Stimulated activated CD8-positive, alpha-beta memory T cell treated with anti-CD3 and anti-CD28 coated beads, Interleukin-15, amount 100 ng/mL, for 4 hours (primary cell): ENCODE results near the gene XYLB.

ENCODE experiments used
- DNase-seq, 2 donors: peaks; one replicate each; pipeline ENCODE4 v3.0.0-alpha.2; 2020; ENCODE audit warnings: low read depth in 2 of 2

The XYLB gene

GRCh38 chr3:38454884-38455638 is 108.5 kb downstream of the XYLB start:
- DNase-seq: no peak

- DNase-seq: no peak
Measured at GRCh38 chr3:38455639-38456430, 109.2 kb downstream of the XYLB start.

- no peak for DNase-seq
Measured at GRCh38 chr3:38457111-38458003, 110.8 kb downstream of the XYLB start.

GRCh38 chr3:38458796-38459498 is 112.4 kb downstream of the XYLB start:
- DNase-seq: no peak

- DNase-seq: no peak
Measured at GRCh38 chr3:38459499-38460048, 113.0 kb downstream of the XYLB start.

GRCh38 chr3:38460377-38461270 is 114.0 kb downstream of the XYLB start:
- no peak for DNase-seq
